ENCODE results near the gene DXO. TPM values are rescaled to one million over a fixed set of nuclear protein-coding genes. Genes with fewer than 3 reads are reported as not detected.
"Not testable (repeated sequence)": the region's sequence is repeated elsewhere in the genome, so short reads cannot be mapped to it uniquely, and the experiment has no call there.

Gene DXO
- total RNA-seq, 4 donors from 2014 or later: 21.3 to 36.4 (median 33.9) TPM

- H3K4me1 ChIP-seq; H3K36me3 ChIP-seq; H3K27me3 ChIP-seq; intact Hi-C loops (cut with DNase I); DNase-seq; H3K4me3 ChIP-seq (replicated peaks in 1 of 3); H3K9me3 ChIP-seq; H3K27ac ChIP-seq: not testable (repeated sequence)
- 69 to 76% methylated on average over 8 to 9 of the region's 13 CpGs for WGBS, 2 donors
Observed at GRCh38 chr6:32004864-32005537, 33.1 kb upstream of the DXO start.

GRCh38 chr6:32004393-32004792 lies 32.5 kb upstream of the DXO start:
- H3K36me3 ChIP-seq; H3K9me3 ChIP-seq; intact Hi-C loops (cut with DNase I); H3K4me1 ChIP-seq; DNase-seq; H3K27me3 ChIP-seq; H3K4me3 ChIP-seq (replicated peaks in 1 of 3); H3K27ac ChIP-seq: not testable (repeated sequence)
- 95 to 100% methylated on average over 3 to 4 of the region's 4 CpGs for WGBS, 2 donors

GRCh38 chr6:32003301-32003700 lies 31.4 kb upstream of the DXO start:
- intact Hi-C loops (cut with DNase I); H3K4me1 ChIP-seq; DNase-seq; H3K4me3 ChIP-seq (replicated peaks in 1 of 3); H3K27ac ChIP-seq; H3K36me3 ChIP-seq; H3K27me3 ChIP-seq; H3K9me3 ChIP-seq: not testable (repeated sequence)
- WGBS, 2 donors: no CpG with 5 or more reads among the region's 7 CpGs

GRCh38 chr6:32002546-32003268 lies 30.8 kb upstream of the DXO start:
- DNase-seq; H3K4me1 ChIP-seq; H3K36me3 ChIP-seq; H3K4me3 ChIP-seq (replicated peaks in 1 of 3); H3K9me3 ChIP-seq; intact Hi-C loops (cut with DNase I); H3K27me3 ChIP-seq; H3K27ac ChIP-seq: not testable (repeated sequence)
- WGBS, 2 donors: no CpG with 5 or more reads among the region's 15 CpGs

GRCh38 chr6:31996385-31996784 lies 24.4 kb upstream of the DXO start:
- H3K9me3 ChIP-seq; DNase-seq; H3K27me3 ChIP-seq; intact Hi-C loops (cut with DNase I); H3K36me3 ChIP-seq; H3K4me1 ChIP-seq; H3K4me3 ChIP-seq (replicated peaks in 1 of 3); H3K27ac ChIP-seq: not testable (repeated sequence)
- WGBS, 2 donors: 90% methylated on average over 6 of the region's 6 CpGs; no CpG with 5 or more reads in 1 of the 2 donors

- H3K9me3 ChIP-seq; H3K4me3 ChIP-seq (replicated peaks in 1 of 3); H3K36me3 ChIP-seq; H3K4me1 ChIP-seq; DNase-seq; H3K27me3 ChIP-seq; intact Hi-C loops (cut with DNase I); H3K27ac ChIP-seq: not testable (repeated sequence)
- 96% methylated on average over 8 of the region's 14 CpGs; no CpG with 5 or more reads in 1 of the 2 donors for WGBS, 2 donors
Observed at GRCh38 chr6:31994421-31994820, 22.5 kb upstream of the DXO start.

GRCh38 chr6:31989363-31989762 lies 17.4 kb upstream of the DXO start:
- H3K4me3 ChIP-seq (replicated peaks in 1 of 3); H3K27me3 ChIP-seq; H3K9me3 ChIP-seq; H3K27ac ChIP-seq; H3K4me1 ChIP-seq; intact Hi-C loops (cut with DNase I); DNase-seq; H3K36me3 ChIP-seq: not testable (repeated sequence)
- no CpG with 5 or more reads among the region's 10 CpGs for WGBS, 2 donors

- H3K9me3 ChIP-seq; H3K4me1 ChIP-seq; H3K27ac ChIP-seq; H3K4me3 ChIP-seq (replicated peaks in 1 of 3); H3K36me3 ChIP-seq; intact Hi-C loops (cut with DNase I); DNase-seq; H3K27me3 ChIP-seq: not testable (repeated sequence)
- no CpG with 5 or more reads among the region's 7 CpGs for WGBS, 2 donors
Observed at GRCh38 chr6:31981744-31982143, 9.8 kb upstream of the DXO start, which contains the start of gene C4A. Gene C4A, plus strand, starts transcription at chr6:31982057. Its CDS starts 51 bp downstream, at chr6:31982108.

GRCh38 chr6:31980998-31981397 lies 9.1 kb upstream of the DXO start:
- intact Hi-C loops (cut with DNase I); H3K9me3 ChIP-seq; H3K36me3 ChIP-seq; H3K4me3 ChIP-seq (replicated peaks in 1 of 3); DNase-seq; H3K4me1 ChIP-seq; H3K27me3 ChIP-seq; H3K27ac ChIP-seq: not testable (repeated sequence)
- WGBS, 2 donors: no CpG with 5 or more reads among the region's 5 CpGs

- intact Hi-C loops (cut with DNase I); H3K27me3 ChIP-seq; H3K36me3 ChIP-seq; DNase-seq; H3K4me1 ChIP-seq; H3K9me3 ChIP-seq; H3K4me3 ChIP-seq (replicated peaks in 1 of 3): not testable (repeated sequence)
- peak overlapping the region in 1 of 3 donors; percentile 17 for H3K27ac ChIP-seq
- WGBS, 2 donors: 90 to 92% methylated on average over 9 to 13 of the region's 13 CpGs
Observed at GRCh38 chr6:31980195-31980876, 8.4 kb upstream of the DXO start.

All from thyroid gland (tissue), 4 donors.